ENCODE results near the gene OMP.

Gene OMP

DNA sequence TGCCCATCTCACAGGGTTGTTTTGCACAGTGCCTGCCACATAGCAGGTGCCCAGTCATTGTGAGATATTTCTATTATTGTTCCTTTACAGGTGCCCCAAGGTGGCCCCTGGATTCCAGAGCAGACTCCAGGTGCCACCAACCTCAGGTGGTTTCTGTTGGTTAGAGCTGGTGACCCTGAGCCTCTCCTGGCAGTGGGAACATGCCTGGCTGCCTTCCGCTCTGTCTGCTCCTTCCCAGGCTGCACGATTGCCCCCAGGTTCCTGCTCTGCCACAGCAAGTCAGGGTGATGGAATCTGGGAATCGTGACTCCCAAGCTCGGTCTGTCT is 12.6 kb upstream of the OMP start:
- no peak for DNase-seq (ENCODE audit: low read depth in 1 of 2, low spot score in 1 of 2)
- Histone ChIP-seq H3K27ac (replicated peaks) (no peak overlapping the region), H3K4me3 (replicated peaks; ENCODE audit: insufficient read depth, low read length) (no peak overlapping the region), H3K27me3 (ENCODE audit: insufficient read depth, poor library complexity, severe bottlenecking) (no peaks in the 10 kb centered on the region)
- TF ChIP-seq, protein P1, sequence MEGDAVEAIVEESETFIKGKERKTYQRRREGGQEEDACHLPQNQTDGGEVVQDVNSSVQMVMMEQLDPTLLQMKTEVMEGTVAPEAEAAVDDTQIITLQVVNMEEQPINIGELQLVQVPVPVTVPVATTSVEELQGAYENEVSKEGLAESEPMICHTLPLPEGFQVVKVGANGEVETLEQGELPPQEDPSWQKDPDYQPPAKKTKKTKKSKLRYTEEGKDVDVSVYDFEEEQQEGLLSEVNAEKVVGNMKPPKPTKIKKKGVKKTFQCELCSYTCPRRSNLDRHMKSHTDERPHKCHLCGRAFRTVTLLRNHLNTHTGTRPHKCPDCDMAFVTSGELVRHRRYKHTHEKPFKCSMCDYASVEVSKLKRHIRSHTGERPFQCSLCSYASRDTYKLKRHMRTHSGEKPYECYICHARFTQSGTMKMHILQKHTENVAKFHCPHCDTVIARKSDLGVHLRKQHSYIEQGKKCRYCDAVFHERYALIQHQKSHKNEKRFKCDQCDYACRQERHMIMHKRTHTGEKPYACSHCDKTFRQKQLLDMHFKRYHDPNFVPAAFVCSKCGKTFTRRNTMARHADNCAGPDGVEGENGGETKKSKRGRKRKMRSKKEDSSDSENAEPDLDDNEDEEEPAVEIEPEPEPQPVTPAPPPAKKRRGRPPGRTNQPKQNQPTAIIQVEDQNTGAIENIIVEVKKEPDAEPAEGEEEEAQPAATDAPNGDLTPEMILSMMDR (IDR thresholded peaks at IDR 0.05; ENCODE audit: insufficient read depth, low read length) = no peak
- TF ChIP-seq SPI1 (IDR thresholded peaks at IDR 0.05; ENCODE audit: borderline replicate concordance, low read depth) (no peak), POLR2AphosphoS5 (IDR thresholded peaks at IDR 0.05; ENCODE audit: low read depth) (no peak), GABPA (IDR thresholded peaks at IDR 0.05; ENCODE audit: low read depth) (no peak)
- TF ChIP-seq, protein P2, sequence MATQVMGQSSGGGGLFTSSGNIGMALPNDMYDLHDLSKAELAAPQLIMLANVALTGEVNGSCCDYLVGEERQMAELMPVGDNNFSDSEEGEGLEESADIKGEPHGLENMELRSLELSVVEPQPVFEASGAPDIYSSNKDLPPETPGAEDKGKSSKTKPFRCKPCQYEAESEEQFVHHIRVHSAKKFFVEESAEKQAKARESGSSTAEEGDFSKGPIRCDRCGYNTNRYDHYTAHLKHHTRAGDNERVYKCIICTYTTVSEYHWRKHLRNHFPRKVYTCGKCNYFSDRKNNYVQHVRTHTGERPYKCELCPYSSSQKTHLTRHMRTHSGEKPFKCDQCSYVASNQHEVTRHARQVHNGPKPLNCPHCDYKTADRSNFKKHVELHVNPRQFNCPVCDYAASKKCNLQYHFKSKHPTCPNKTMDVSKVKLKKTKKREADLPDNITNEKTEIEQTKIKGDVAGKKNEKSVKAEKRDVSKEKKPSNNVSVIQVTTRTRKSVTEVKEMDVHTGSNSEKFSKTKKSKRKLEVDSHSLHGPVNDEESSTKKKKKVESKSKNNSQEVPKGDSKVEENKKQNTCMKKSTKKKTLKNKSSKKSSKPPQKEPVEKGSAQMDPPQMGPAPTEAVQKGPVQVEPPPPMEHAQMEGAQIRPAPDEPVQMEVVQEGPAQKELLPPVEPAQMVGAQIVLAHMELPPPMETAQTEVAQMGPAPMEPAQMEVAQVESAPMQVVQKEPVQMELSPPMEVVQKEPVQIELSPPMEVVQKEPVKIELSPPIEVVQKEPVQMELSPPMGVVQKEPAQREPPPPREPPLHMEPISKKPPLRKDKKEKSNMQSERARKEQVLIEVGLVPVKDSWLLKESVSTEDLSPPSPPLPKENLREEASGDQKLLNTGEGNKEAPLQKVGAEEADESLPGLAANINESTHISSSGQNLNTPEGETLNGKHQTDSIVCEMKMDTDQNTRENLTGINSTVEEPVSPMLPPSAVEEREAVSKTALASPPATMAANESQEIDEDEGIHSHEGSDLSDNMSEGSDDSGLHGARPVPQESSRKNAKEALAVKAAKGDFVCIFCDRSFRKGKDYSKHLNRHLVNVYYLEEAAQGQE (IDR thresholded peaks at IDR 0.05; ENCODE audit: insufficient replicate concordance, low read depth) = no peak

DNA sequence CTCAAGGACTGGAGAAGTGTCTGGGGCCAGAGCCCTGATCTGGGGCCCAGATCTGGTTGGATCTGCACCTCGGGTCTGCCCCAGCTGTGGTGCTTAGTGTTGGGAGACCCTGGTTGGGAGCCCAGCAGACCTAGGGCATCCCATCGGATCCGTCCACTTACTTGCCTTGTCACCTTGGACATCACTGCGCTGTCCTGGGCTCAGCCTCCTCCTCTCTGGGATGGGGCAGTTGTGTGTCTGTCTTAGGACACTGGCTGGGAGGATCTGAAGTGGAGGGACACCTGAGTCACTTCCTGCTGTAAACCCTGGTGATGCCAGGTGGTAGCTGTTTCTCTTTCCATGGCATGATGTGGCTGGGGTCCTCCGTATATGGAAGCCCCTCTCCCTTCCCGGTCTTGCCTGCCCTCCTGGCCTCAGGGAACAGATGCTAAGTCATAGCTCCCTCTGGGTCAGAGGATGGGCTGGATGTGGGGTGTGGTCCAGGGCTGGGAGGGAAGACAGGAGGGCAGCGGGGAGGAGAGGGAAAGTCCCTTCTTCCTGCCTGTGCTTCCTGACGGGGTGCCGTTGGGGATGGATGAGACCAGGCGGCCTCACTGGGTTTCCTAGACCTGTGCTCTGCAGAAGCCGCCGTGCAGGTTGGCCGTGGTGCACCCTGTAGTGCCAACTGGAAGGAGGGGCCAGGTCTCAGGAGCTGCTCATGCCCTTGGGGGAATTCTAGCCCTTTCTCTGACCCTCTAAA is 12.1 kb upstream of the OMP start:
- Histone ChIP-seq H3K27ac (replicated peaks) (no peak overlapping the region), H3K4me3 (replicated peaks; ENCODE audit: insufficient read depth, low read length) (no peak overlapping the region), H3K27me3 (ENCODE audit: insufficient read depth, poor library complexity, severe bottlenecking) (no peaks in the 10 kb centered on the region)
- TF ChIP-seq, protein P1 (IDR thresholded peaks at IDR 0.05; ENCODE audit: insufficient read depth, low read length) = no peak
- TF ChIP-seq POLR2AphosphoS5 (IDR thresholded peaks at IDR 0.05; ENCODE audit: low read depth) (no peak), SPI1 (IDR thresholded peaks at IDR 0.05; ENCODE audit: borderline replicate concordance, low read depth) (no peak), GABPA (IDR thresholded peaks at IDR 0.05; ENCODE audit: low read depth) (no peak)
- TF ChIP-seq, protein P2 (IDR thresholded peaks at IDR 0.05; ENCODE audit: insufficient replicate concordance, low read depth) = no peak
- DNase-seq (ENCODE audit: low read depth in 1 of 2, low spot score in 1 of 2) = no peak

DNA sequence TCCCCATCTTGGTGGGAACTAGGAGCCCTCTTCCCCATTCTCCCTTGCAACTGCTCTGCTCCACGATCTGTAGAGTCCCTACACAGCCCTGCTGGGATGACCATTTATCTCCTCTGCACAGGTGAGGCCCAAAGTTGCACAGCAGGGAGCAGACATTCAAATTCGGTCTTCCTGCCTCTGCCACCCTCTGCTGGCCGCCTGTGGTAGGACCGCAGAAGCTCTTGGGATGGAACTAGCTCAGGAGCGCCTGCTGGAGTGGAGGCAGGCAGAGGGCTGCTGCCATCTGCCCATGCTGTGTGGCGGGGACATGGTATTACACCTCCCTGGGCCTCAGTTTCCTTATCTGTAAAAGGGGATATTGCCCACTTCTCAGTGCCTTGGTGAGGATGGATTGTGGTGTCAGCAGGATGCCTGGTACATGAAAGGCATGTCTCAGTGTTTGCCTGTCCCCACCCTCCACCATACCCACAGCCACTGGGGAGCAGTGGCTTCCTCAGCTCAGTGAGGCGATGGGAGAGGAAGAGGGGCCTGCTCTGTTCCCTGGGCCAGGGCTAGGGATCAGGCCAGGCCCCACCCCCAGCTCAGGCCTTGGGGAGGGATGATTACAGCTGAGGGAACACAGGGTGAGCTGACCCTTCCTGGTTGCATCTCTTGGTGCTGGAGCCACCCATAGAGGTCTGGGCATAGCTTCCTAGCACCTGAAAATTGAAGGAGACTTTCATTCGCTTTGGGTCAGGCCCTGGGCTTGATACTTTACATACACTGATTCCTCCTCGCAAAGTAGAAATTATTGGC is 11.3 kb upstream of the OMP start:
- peak; percentile 25 to 73 for DNase-seq (ENCODE audit: low read depth in 1 of 2, low spot score in 1 of 2)
- no peaks in the 10 kb centered on the region for H3K27me3 ChIP-seq (ENCODE audit: insufficient read depth, poor library complexity, severe bottlenecking)
- H3K4me3 ChIP-seq (replicated peaks; ENCODE audit: insufficient read depth, low read length) = no peak overlapping the region
- TF ChIP-seq SPI1 (IDR thresholded peaks at IDR 0.05; ENCODE audit: borderline replicate concordance, low read depth) (no peak), POLR2AphosphoS5 (IDR thresholded peaks at IDR 0.05; ENCODE audit: low read depth) (no peak)
- TF ChIP-seq, protein P2 (IDR thresholded peaks at IDR 0.05; ENCODE audit: insufficient replicate concordance, low read depth) = no peak
- TF ChIP-seq, protein P1 (IDR thresholded peaks at IDR 0.05; ENCODE audit: insufficient read depth, low read length) = peak; percentile 81
- H3K27ac ChIP-seq (replicated peaks) = no peak overlapping the region

All from HL-60 (cell line).